H1 (cell line): Measurements from ENCODE around the gene CETN1. TPM values are rescaled to one million over a fixed set of nuclear protein-coding genes. Genes with fewer than 3 reads are reported as not detected.

ENCODE experiments used
- CTCF ChIA-PET: fragments of 300-600 bp; sonication (Branson Sonifier 250); formaldehyde crosslinking; loops from one replicate; lab custom pipeline; 2021; ENCODE audit not compliant: partially characterized antibody; lab: Charles Lee
- POLR2A ChIA-PET: fragments of 300-600 bp; sonication (Branson Sonifier 250); formaldehyde crosslinking; loops from one replicate; lab custom pipeline; 2021; ENCODE audit warnings: inconsistent platforms; ENCODE audit not compliant: partially characterized antibody; lab: Charles Lee
- DNase-seq, 2 experiments: peaks; one replicate each; pipeline versions ENCODE4 v3.0.0 to v3.0.0-alpha.2; 2010 to 2022; ENCODE audit warnings: low spot score in 2 of 2, low read depth in 1 of 2, mixed read lengths in 1 of 2
- FAIRE-seq: peaks from 2 replicates; lab custom pipeline; 2011; peaks lifted over from hg19 to GRCh38; lab: Jason Lieb, UNC
- H2AFZ ChIP-seq: 2 replicates; pipeline ENCODE4 v1.8.1; 2012; ENCODE audit warnings: low read length, inconsistent platforms
- H2AK5ac ChIP-seq: 2 replicates; pipeline ENCODE4 v1.6.1; 2013; ENCODE audit warnings: low read depth, low read length
- H2BK120ac ChIP-seq: replicated peaks from 2 replicates; pipeline ENCODE3; 2013; ENCODE audit warnings: low read depth, low read length, inconsistent platforms
- H2BK12ac ChIP-seq: 2 replicates; pipeline ENCODE4 v1.6.1; 2013; ENCODE audit warnings: low read depth, low read length
- H2BK15ac ChIP-seq: 2 replicates; pipeline ENCODE4 v1.6.1; 2013; ENCODE audit warnings: low read length
- H2BK20ac ChIP-seq: 2 replicates; pipeline ENCODE4 v1.6.1; 2013; ENCODE audit warnings: low read length
- H2BK5ac ChIP-seq: 2 replicates; pipeline ENCODE4 v1.6.1; 2013; ENCODE audit warnings: low read depth, low read length
- H3K14ac ChIP-seq: 2 replicates; pipeline ENCODE4 v1.6.1; 2013; ENCODE audit warnings: inconsistent platforms; ENCODE audit not compliant: insufficient read length
- H3K18ac ChIP-seq: 2 replicates; pipeline ENCODE4 v1.6.1; 2013; ENCODE audit warnings: low read length; ENCODE audit errors: extremely low read depth
- H3K23ac ChIP-seq: 2 replicates; pipeline ENCODE4 v1.6.1; 2013; ENCODE audit warnings: inconsistent platforms; ENCODE audit not compliant: insufficient read length
- H3K23me2 ChIP-seq: 2 replicates; pipeline ENCODE4 v1.6.1; 2013; ENCODE audit warnings: low read depth, low read length
- H3K27ac ChIP-seq: 2 replicates; pipeline ENCODE4 v1.6.1; 2011; ENCODE audit warnings: low read depth, low read length, inconsistent platforms
- H3K27me3 ChIP-seq, 4 experiments: replicated peaks in 1 of 4; 1 replicate in 1 of 4; 2 replicates in 3 of 4; pipeline versions ENCODE4 v1.6.1 to v1.8.1; 2011 to 2013; ENCODE audit warnings: low read length in 3 of 4, mild to moderate bottlenecking in 3 of 4, inconsistent platforms in 2 of 4, mixed read lengths in 2 of 4, moderate library complexity in 1 of 4; ENCODE audit not compliant: control insufficient read depth in 3 of 4, insufficient read depth in 3 of 4; ENCODE audit errors: extremely low read depth in 1 of 4
- H3K36me3 ChIP-seq, 4 experiments: 2 replicates each; pipeline versions ENCODE4 v1.6.1 to v1.8.1; 2011 to 2013; ENCODE audit warnings: mild to moderate bottlenecking in 4 of 4, low read length in 3 of 4, moderate library complexity in 2 of 4, control low read depth in 1 of 4, inconsistent platforms in 1 of 4; ENCODE audit not compliant: insufficient read depth in 4 of 4, control insufficient read depth in 2 of 4
- H3K4ac ChIP-seq: replicated peaks from 2 replicates; pipeline ENCODE3; 2013; ENCODE audit warnings: low read length, low read depth, mixed read lengths, inconsistent platforms; ENCODE audit not compliant: insufficient read length
- H3K4me1 ChIP-seq, 4 experiments: replicated peaks in 1 of 4; 1 replicate in 1 of 4; 2 replicates in 3 of 4; pipeline versions ENCODE4 v1.6.1 to v1.8.1; 2011 to 2013; ENCODE audit warnings: low read length in 3 of 4, inconsistent platforms in 2 of 4, mixed read lengths in 1 of 4; ENCODE audit not compliant: insufficient read depth in 4 of 4, control insufficient read depth in 3 of 4
- H3K4me2 ChIP-seq, 2 experiments: 2 replicates each; pipeline versions ENCODE4 v1.6.1 to v1.8.1; 2011 to 2013; ENCODE audit warnings: low read depth in 2 of 2, low read length in 2 of 2, control low read depth in 1 of 2, inconsistent platforms in 1 of 2, mild to moderate bottlenecking in 1 of 2; ENCODE audit not compliant: insufficient read depth in 1 of 2
- H3K4me3 ChIP-seq, 4 experiments: fragments of 200-600, 300-600 bp in 1 of 4; sonication (generic), shearing (Covaris generic), sonication (Bioruptor Twin) in 1 of 4; 2 replicates each; pipeline versions ENCODE4 v1.5.1 to v1.8.1; 2011 to 2016; ENCODE audit warnings: low read length in 4 of 4, low read depth in 3 of 4, control low read depth in 2 of 4, inconsistent platforms in 2 of 4, mild to moderate bottlenecking in 2 of 4, mixed read lengths in 1 of 4, moderate library complexity in 1 of 4; ENCODE audit not compliant: insufficient read depth in 2 of 4; ENCODE audit errors: extremely low read depth in 1 of 4
- H3K56ac ChIP-seq: replicated peaks from 2 replicates; pipeline ENCODE3; 2013; ENCODE audit warnings: low read depth, mild to moderate bottlenecking, mixed read lengths, low read length, inconsistent platforms; ENCODE audit not compliant: insufficient read length
- H3K79me1 ChIP-seq: 2 replicates; pipeline ENCODE4 v1.6.1; 2013; ENCODE audit warnings: low read depth, low read length, control low read depth
- H3K79me2 ChIP-seq, 2 experiments: 2 replicates each; pipeline versions ENCODE4 v1.6.1 to v1.8.1; 2012 to 2013; ENCODE audit warnings: low read length in 2 of 2, mild to moderate bottlenecking in 2 of 2, inconsistent platforms in 1 of 2; ENCODE audit not compliant: insufficient read depth in 2 of 2, control insufficient read depth in 1 of 2
- H3K9ac ChIP-seq, 4 experiments: replicated peaks in 1 of 4; 1 replicate in 1 of 4; 2 replicates in 3 of 4; pipeline versions ENCODE4 v1.6.1 to v1.8.1; 2011 to 2013; ENCODE audit warnings: low read depth in 3 of 4, low read length in 3 of 4, control low read depth in 2 of 4, mild to moderate bottlenecking in 2 of 4, moderate library complexity in 2 of 4, inconsistent platforms in 1 of 4; ENCODE audit errors: extremely low read depth in 1 of 4
- H3K9me3 ChIP-seq, 2 experiments: 2 replicates each; pipeline versions ENCODE4 v1.6.1 to v1.8.1; 2012 to 2013; ENCODE audit warnings: mild to moderate bottlenecking in 2 of 2, moderate library complexity in 2 of 2, control low read depth in 1 of 2, inconsistent platforms in 1 of 2, low read depth in 1 of 2, low read length in 1 of 2, mixed read lengths in 1 of 2; ENCODE audit not compliant: insufficient read depth in 2 of 2
- H4K20me1 ChIP-seq, 2 experiments: replicated peaks in 1 of 2; 2 replicates each; pipeline versions ENCODE3 to v1.8.1; 2011 to 2013; ENCODE audit warnings: inconsistent platforms in 2 of 2, low read length in 2 of 2, mild to moderate bottlenecking in 1 of 2; ENCODE audit not compliant: insufficient read depth in 2 of 2, control insufficient read depth in 1 of 2
- H4K5ac ChIP-seq: 2 replicates; pipeline ENCODE4 v1.6.1; 2013; ENCODE audit warnings: low read length, low read depth, mixed read lengths, inconsistent platforms; ENCODE audit not compliant: insufficient read length
- H4K8ac ChIP-seq: 2 replicates; pipeline ENCODE4 v1.8.0; 2013; ENCODE audit warnings: mild to moderate bottlenecking, moderate library complexity, low read length, inconsistent platforms; ENCODE audit not compliant: insufficient read depth; ENCODE audit errors: extremely low read depth
- H4K91ac ChIP-seq: replicated peaks from 2 replicates; pipeline ENCODE3; 2013; ENCODE audit warnings: low read length, mixed read lengths, inconsistent platforms; ENCODE audit not compliant: insufficient read length
- ATF3 ChIP-seq: IDR thresholded peaks from 2 replicates; pipeline ENCODE4 v1.6.1; 2011; ENCODE audit warnings: low read depth, mild to moderate bottlenecking, low read length; ENCODE audit not compliant: insufficient read depth
- JUN ChIP-seq: IDR thresholded peaks from 2 replicates; pipeline ENCODE4 v1.6.1; 2011; ENCODE audit warnings: low read depth, mild to moderate bottlenecking, improper control_type of control experiment, low read length
- KDM1A ChIP-seq: fragments of 200-600, 300-600 bp; sonication (generic); IDR thresholded peaks from 2 replicates; pipeline ENCODE4 v1.7.1; 2016; ENCODE audit warnings: mild to moderate bottlenecking, low read length, borderline replicate concordance
- POLR2A ChIP-seq, 2 experiments: IDR thresholded peaks; 1 replicate in 1 of 2; 2 replicates in 1 of 2; pipeline ENCODE4 v1.6.1; 2011; ENCODE audit warnings: low read depth in 2 of 2, low read length in 2 of 2, mild to moderate bottlenecking in 2 of 2; ENCODE audit errors: control extremely low read depth in 1 of 2
- SP2 ChIP-seq: IDR thresholded peaks from 2 replicates; pipeline ENCODE4 v1.6.1; 2012; ENCODE audit warnings: mild to moderate bottlenecking, low read length, inconsistent platforms
- SUZ12 ChIP-seq: fragments of 200-600 bp; sonication (generic); IDR thresholded peaks from 2 replicates; pipeline ENCODE4 v1.6.1; 2012; ENCODE audit warnings: mild to moderate bottlenecking, inconsistent platforms, low read length, moderate library complexity, mixed read lengths
- WGBS, 2 experiments: shearing (Covaris generic) in 1 of 2; methylation state at CpG; one replicate each; pipeline versions ENCODE4 v1.1.6 to v1.1.7; 2013 to 2015; ENCODE audit warnings: low lambda C conversion rate in 2 of 2, mixed read lengths in 2 of 2, inconsistent platforms in 1 of 2, low coverage in 1 of 2, missing lambda C conversion rate in 1 of 2; ENCODE audit not compliant: insufficient replicate concordance in 2 of 2, insufficient coverage in 1 of 2, insufficient read length in 1 of 2; ENCODE audit errors: extremely low coverage in 1 of 2, missing lambda C conversion rate in 1 of 2; 5-methylcytosine and 5-hydroxymethylcytosine counted together
- polyA plus RNA-seq, 7 experiments: library from polyadenylated mRNA; depleted of rRNA in 3 of 7; stranded (reverse) in 5 of 7; unstranded in 2 of 7; fragments of >200 nt in 5 of 7; fragments of 200-250 nt in 2 of 7; gene quantifications; 1 replicate in 5 of 7; 2 replicates in 1 of 7; 4 replicates in 1 of 7; pipeline versions ENCODE4 v1.2.1 to v1.2.3, GENCODE V29; 2011 to 2013; ENCODE audit warnings: missing spikeins in 2 of 7, mixed read lengths in 2 of 7
- total RNA-seq: library from RNA; stranded (reverse); fragmentation: NEBNext Ultra II Directional; extraction: Animal tissue kit (Norgen Biotek cat#: 25700); gene quantifications from 2 replicates; pipeline ENCODE4 v1.2.1, GENCODE V29; 2021

The CETN1 gene
- total and polyA plus RNA-seq, 2 of the 8 experiments (the other 6 are each of a cell fraction or from before 2014, with no cell fraction given): not detected

- H3K18ac ChIP-seq: no peak overlapping the region
- no peaks in the 10 kb centered on the region for H4K20me1 ChIP-seq
- H3K27me3 ChIP-seq: no peaks in the 10 kb centered on the region
- H3K14ac ChIP-seq: no peak overlapping the region
- H3K4me1 ChIP-seq: no peaks in the 10 kb centered on the region
- H2AFZ ChIP-seq: no peak overlapping the region
- FAIRE-seq (no peak), DNase-seq (no peak)
- H2AK5ac ChIP-seq: no peak overlapping the region
- CTCF ChIA-PET: interaction anchor here (0.6 to 5.5 kb wide), 4 partner anchors 9 to 200 kb away, joined by 4 to 29 read pairs (median 16); no protein-coding TSS in a partner anchor
- no peak overlapping the region for H3K56ac ChIP-seq
- no peaks in the 10 kb centered on the region for H3K36me3 ChIP-seq
- no peak overlapping the region for H4K91ac ChIP-seq
- 90% methylated on average over 6 of the region's 6 CpGs; no CpG with 5 or more reads in 1 of the 2 experiments for WGBS, 2 experiments
- no peak overlapping the region for H2BK15ac ChIP-seq
- no peak overlapping the region for H4K8ac ChIP-seq
- POLR2A ChIA-PET: no interaction called here
- no peak for TF ChIP-seq ATF3
- TF ChIP-seq SUZ12: no peak
- no peak for TF ChIP-seq SP2
- TF ChIP-seq JUN: no peak
- no peak for TF ChIP-seq KDM1A
- no peak for TF ChIP-seq POLR2A (IDR thresholded peaks at IDR 0.05; ENCODE audit: control extremely low read depth in 1 of 2, low read depth in 2 of 2, low read length in 2 of 2)
- H3K79me1 ChIP-seq: no peaks in the 10 kb centered on the region
- no peak overlapping the region for H4K5ac ChIP-seq
- no peak overlapping the region for H3K4ac ChIP-seq
- no peak overlapping the region for H3K23ac ChIP-seq
- H2BK12ac ChIP-seq: no peak overlapping the region
- H2BK120ac ChIP-seq: no peak overlapping the region
- H3K9me3 ChIP-seq: no peaks in the 10 kb centered on the region
- H3K4me3 ChIP-seq: no peak overlapping the region
- H2BK20ac ChIP-seq: no peak overlapping the region
- H3K27ac ChIP-seq: no peak overlapping the region
- H3K79me2 ChIP-seq: no peaks in the 10 kb centered on the region
- H2BK5ac ChIP-seq: no peak overlapping the region
- H3K23me2 ChIP-seq: no peaks in the 10 kb centered on the region; the same call in 1 of the 2 replicates
- no peak overlapping the region for H3K4me2 ChIP-seq
- no peak overlapping the region for H3K9ac ChIP-seq
Measured at GRCh38 chr18:622289-622688, 42.1 kb downstream of the CETN1 start.
